Neural cell (in vitro differentiated cells): ENCODE data around the gene FH. TPM values are rescaled to one million over a fixed set of nuclear protein-coding genes. Genes with fewer than 3 reads are reported as not detected.

Source experiments
- H2AFZ ChIP-seq: fragments of 200-600, 300-800 bp; sonication (generic), shearing (Covaris generic); 2 replicates; pipeline ENCODE4 v1.6.0; 2014; ENCODE audit warnings: low read depth, mild to moderate bottlenecking, antibody characterized with exemption, low read length, moderate library complexity
- H3F3A ChIP-seq: fragments of 200-600 bp; shearing (Covaris generic); 2 replicates; pipeline ENCODE4 v1.6.1; 2016; ENCODE audit warnings: mild to moderate bottlenecking, moderate library complexity, mixed read lengths, antibody characterized with exemption, low read length; ENCODE audit not compliant: insufficient read depth, poor library complexity, severe bottlenecking
- H3K27ac ChIP-seq: fragments of 200-600, 300-800 bp; sonication (generic), shearing (Covaris generic); 2 replicates; pipeline ENCODE4 v1.5.1; 2014; ENCODE audit warnings: mild to moderate bottlenecking, low read length, moderate library complexity
- H3K27me3 ChIP-seq: fragments of 300-800, 200-600 bp; sonication (generic), shearing (Covaris generic); 2 replicates; pipeline ENCODE4 v1.6.0; 2014; ENCODE audit warnings: mild to moderate bottlenecking, low read depth, low read length, moderate library complexity; ENCODE audit not compliant: insufficient read depth
- H3K36me3 ChIP-seq: fragments of 300-800, 200-600 bp; sonication (generic), shearing (Covaris generic); 2 replicates; pipeline ENCODE4 v1.5.1; 2014; ENCODE audit warnings: mild to moderate bottlenecking, antibody characterized with exemption, low read length, moderate library complexity; ENCODE audit not compliant: insufficient read depth
- H3K4me2 ChIP-seq: fragments of 300-800, 200-600 bp; sonication (generic), shearing (Covaris generic); 2 replicates; pipeline ENCODE4 v1.6.0; 2014; ENCODE audit warnings: mild to moderate bottlenecking, low read length
- H3K4me3 ChIP-seq: fragments of 300-800, 200-600 bp; sonication (generic), shearing (Covaris generic); 2 replicates; pipeline ENCODE4 v1.5.1; 2014; ENCODE audit warnings: mild to moderate bottlenecking, low read length, moderate library complexity
- H3K79me2 ChIP-seq: fragments of 200-600 bp; shearing (Covaris generic); replicated peaks from 2 replicates; pipeline ENCODE4 v1.6.0; 2014; ENCODE audit warnings: mild to moderate bottlenecking, low read length, moderate library complexity; ENCODE audit not compliant: insufficient read depth
- H3K9ac ChIP-seq: fragments of 300-800, 200-600 bp; sonication (generic), shearing (Covaris generic); 2 replicates; pipeline ENCODE4 v1.6.1; 2016; ENCODE audit warnings: mild to moderate bottlenecking, low read length, mixed read lengths
- H3K9me2 ChIP-seq: fragments of 200-600 bp; shearing (Covaris generic); 2 replicates; pipeline ENCODE4 v1.6.1; 2016; ENCODE audit warnings: mild to moderate bottlenecking, low read length, mixed read lengths; ENCODE audit not compliant: insufficient read depth
- H3K9me3 ChIP-seq: fragments of 200-600, 300-800 bp; sonication (generic), shearing (Covaris generic); 2 replicates; pipeline ENCODE4 v1.6.1; 2016; ENCODE audit warnings: mild to moderate bottlenecking, mixed run types, low read length, moderate library complexity, mixed read lengths
- H4K20me1 ChIP-seq: fragments of 200-600 bp; shearing (Covaris generic); 2 replicates; pipeline ENCODE4 v1.6.1; 2016; ENCODE audit warnings: mild to moderate bottlenecking, mixed run types; ENCODE audit not compliant: insufficient read depth
- CTCF ChIP-seq: fragments of 450-650 bp; IDR thresholded peaks from 2 replicates; pipeline ENCODE4 v1.5.1; 2014; ENCODE audit warnings: antibody characterized with exemption, mild to moderate bottlenecking, moderate library complexity; ENCODE audit not compliant: poor library complexity, severe bottlenecking
- EP300 ChIP-seq: fragments of 450-650 bp; conservative IDR thresholded peaks from 2 replicates; pipeline ENCODE4 v1.6.1; 2014; ENCODE audit warnings: antibody characterized with exemption, mild to moderate bottlenecking, moderate library complexity; ENCODE audit not compliant: poor library complexity, severe bottlenecking
- EZH2 ChIP-seq: fragments of 200-600, 300-800 bp; shearing (Covaris generic), sonication (generic); IDR thresholded peaks from 2 replicates; pipeline ENCODE4 v1.6.1; 2014; ENCODE audit warnings: antibody characterized with exemption, low read length, borderline replicate concordance, mild to moderate bottlenecking; ENCODE audit not compliant: insufficient read depth, poor library complexity, severe bottlenecking
- MXI1 ChIP-seq: fragments of 450-650 bp; conservative IDR thresholded peaks from 2 replicates; pipeline ENCODE4 v1.6.1; 2014; ENCODE audit warnings: antibody characterized with exemption, mild to moderate bottlenecking; ENCODE audit not compliant: poor library complexity, severe bottlenecking
- POLR2AphosphoS5 ChIP-seq: IDR thresholded peaks from 2 replicates; pipeline ENCODE4 v1.6.1; 2012
- RAD21 ChIP-seq: fragments of 450-650 bp; conservative IDR thresholded peaks from 2 replicates; pipeline ENCODE4 v1.6.1; 2014; ENCODE audit warnings: antibody characterized with exemption, mild to moderate bottlenecking, moderate library complexity
- REST ChIP-seq: IDR thresholded peaks from 2 replicates; pipeline ENCODE4 v1.6.1; 2012; ENCODE audit warnings: borderline replicate concordance
- SMC3 ChIP-seq: fragments of 450-650 bp; conservative IDR thresholded peaks from 2 replicates; pipeline ENCODE4 v1.6.1; 2014; ENCODE audit warnings: antibody characterized with exemption, mild to moderate bottlenecking, moderate library complexity; ENCODE audit not compliant: poor library complexity
- TAF1 ChIP-seq: IDR thresholded peaks from 2 replicates; pipeline ENCODE4 v1.6.1; 2012; ENCODE audit warnings: low read depth
- polyA plus RNA-seq: library from polyadenylated mRNA; depleted of rRNA; stranded (reverse); fragments of >200 nt; gene quantifications from 2 replicates; pipeline ENCODE4 v1.2.3, GENCODE V29; 2014

Gene FH
- polyA plus RNA-seq, 1 donor from 2014 or later: 114 TPM

- Histone ChIP-seq H3K9me2 (no peaks in the 10 kb centered on the region), H3K9ac (no peak overlapping the region), H3K4me3 (no peak overlapping the region), H3K9me3 (no peaks in the 10 kb centered on the region), H3K36me3 (no peaks in the 10 kb centered on the region), H3K4me2 (no peak overlapping the region), H3F3A (no peaks in the 10 kb centered on the region), H2AFZ (no peak overlapping the region), H3K27me3 (no peaks in the 10 kb centered on the region), H3K79me2 (no peaks in the 10 kb centered on the region), H4K20me1 (no peaks in the 10 kb centered on the region), H3K27ac (no peak overlapping the region)
- TF ChIP-seq RAD21 (no peak), MXI1 (no peak), CTCF (no peak), EP300 (no peak), REST (no peak), POLR2AphosphoS5 (no peak), TAF1 (no peak), EZH2 (no peak), SMC3 (no peak)
Observed at GRCh38 chr1:241457421-241457820, 62.1 kb downstream of the FH start.

- TF ChIP-seq MXI1: no peak
- no peak for TF ChIP-seq EP300
Observed at GRCh38 chr1:241456743-241457142, 62.8 kb downstream of the FH start.

GRCh38 chr1:241453732-241454131, 65.8 kb downstream of the FH start:
- no peak overlapping the region for H2AFZ ChIP-seq
- no peaks in the 10 kb centered on the region for H4K20me1 ChIP-seq
- H3K9me2 ChIP-seq: no peaks in the 10 kb centered on the region
- no peak overlapping the region for H3K27ac ChIP-seq
- no peaks in the 10 kb centered on the region for H3K9me3 ChIP-seq
- TF ChIP-seq RAD21 (no peak), EZH2 (no peak)
- H3K27me3 ChIP-seq: no peaks in the 10 kb centered on the region
- H3K4me3 ChIP-seq: no peak overlapping the region
- H3K9ac ChIP-seq: no peak overlapping the region
- no peaks in the 10 kb centered on the region for H3K79me2 ChIP-seq
- H3K36me3 ChIP-seq: no peaks in the 10 kb centered on the region
- H3K4me2 ChIP-seq: no peak overlapping the region
- no peaks in the 10 kb centered on the region for H3F3A ChIP-seq

More at GRCh38 chr1:241456743-241457142, 62.8 kb downstream of the FH start:
- Histone ChIP-seq H3K9me3 (no peaks in the 10 kb centered on the region), H3K9ac (no peak overlapping the region), H4K20me1 (no peaks in the 10 kb centered on the region), H3K4me2 (no peak overlapping the region), H3K27ac (no peak overlapping the region), H3K9me2 (no peaks in the 10 kb centered on the region), H3F3A (no peaks in the 10 kb centered on the region), H3K79me2 (no peaks in the 10 kb centered on the region), H3K4me3 (no peak overlapping the region), H2AFZ (no peak overlapping the region), H3K36me3 (no peaks in the 10 kb centered on the region), H3K27me3 (no peaks in the 10 kb centered on the region)
